K562 (cell line): ENCODE results near the gene NQO2. TPM values are rescaled to one million over a fixed set of nuclear protein-coding genes. Genes with fewer than 3 reads are reported as not detected.
A peak's percentile ranks its signal among the peaks of the same experiment; 100 is the strongest.

Experiments used
- ARNT ChIP-seq, 2 experiments: fragments of 450-650 bp; IDR thresholded peaks; 2 replicates each; pipeline ENCODE4 v1.6.1; 2016; ENCODE audit warnings: mild to moderate bottlenecking in 1 of 2
- ESRRA ChIP-seq: fragments of 450-650 bp; IDR thresholded peaks from 2 replicates; pipeline ENCODE4 v1.6.1; 2014; ENCODE audit warnings: low read depth, mild to moderate bottlenecking, moderate library complexity, borderline replicate concordance
- FOXP1 ChIP-seq: sonication (generic); formaldehyde crosslinking; IDR thresholded peaks from 2 replicates; pipeline ENCODE4 v1.8.0; 2022; ENCODE audit warnings: mild to moderate bottlenecking, missing genetic modification reagents
- HSF4 ChIP-seq: fragments of 250-450 bp; sonication (Bioruptor Pico); IDR thresholded peaks from 2 replicates; pipeline ENCODE4 v2.1.2; 2022; ENCODE audit warnings: mild to moderate bottlenecking, moderate library complexity, borderline replicate concordance
- KDM1A ChIP-seq, 2 experiments: fragments of 450-650 bp; IDR thresholded peaks; 2 replicates each; pipeline ENCODE4 v1.6.1; 2016; ENCODE audit warnings: mild to moderate bottlenecking in 2 of 2
- MTA1 ChIP-seq: fragments of 450-650 bp; IDR thresholded peaks from 2 replicates; pipeline ENCODE4 v1.6.1; 2017; ENCODE audit warnings: borderline replicate concordance
- NFRKB ChIP-seq: fragments of 450-650 bp; IDR thresholded peaks from 2 replicates; pipeline ENCODE4 v1.6.1; 2016; ENCODE audit warnings: low read depth
- NR4A1 ChIP-seq, 2 experiments: fragments of 250-450 bp in 1 of 2; fragments of 450-650 bp in 1 of 2; sonication (Bioruptor Pico) in 1 of 2; IDR thresholded peaks; 2 replicates each; pipeline versions ENCODE4 v1.4.0 to v1.6.1; 2016 to 2020; ENCODE audit warnings: mild to moderate bottlenecking in 2 of 2, missing compliant biosample characterization in 1 of 2, missing genetic modification characterization in 1 of 2, moderate library complexity in 1 of 2
- RBBP5 ChIP-seq: fragments of 200-600 bp; sonication (generic); IDR thresholded peaks from 2 replicates; pipeline ENCODE4 v1.6.1; 2012; ENCODE audit warnings: borderline replicate concordance, mild to moderate bottlenecking, low read length, control low read depth, inconsistent platforms; ENCODE audit not compliant: insufficient read depth, poor library complexity, severe bottlenecking
- SETDB1 ChIP-seq: IDR thresholded peaks from one replicate; pipeline ENCODE4 v1.6.1; 2012; ENCODE audit warnings: low read length, control low read depth, inconsistent platforms
- SNIP1 ChIP-seq: fragments of 450-650 bp; IDR thresholded peaks from 2 replicates; pipeline ENCODE4 v1.7.1; 2017; ENCODE audit warnings: low read depth, mild to moderate bottlenecking
- TEAD2 ChIP-seq: fragments of 450-650 bp; IDR thresholded peaks from 2 replicates; pipeline ENCODE4 v1.6.1; 2016; ENCODE audit warnings: missing genetic modification characterization, control low read depth, missing compliant biosample characterization
- TFAM ChIP-seq: fragments of 250-450 bp; sonication (Bioruptor Pico); conservative IDR thresholded peaks from 2 replicates; pipeline ENCODE4 v1.5.0; 2021; ENCODE audit warnings: mild to moderate bottlenecking, moderate library complexity
- XRCC4 ChIP-seq: IDR thresholded peaks from one replicate; pipeline ENCODE4 v1.6.1; 2011; ENCODE audit not compliant: insufficient read depth, insufficient read length; ENCODE audit errors: extremely low read depth
- ZNF12 ChIP-seq: sonication (generic); formaldehyde crosslinking; IDR thresholded peaks from 2 replicates; pipeline ENCODE4 v1.4.0; 2020; ENCODE audit warnings: mild to moderate bottlenecking, missing genetic modification reagents
- ZNF263 ChIP-seq: sonication (generic); formaldehyde crosslinking; IDR thresholded peaks from 2 replicates; pipeline ENCODE4 v1.8.0; 2022; ENCODE audit warnings: mild to moderate bottlenecking, missing genetic modification reagents, borderline replicate concordance
- ZNF316 ChIP-seq: fragments of 450-650 bp; IDR thresholded peaks from 2 replicates; pipeline ENCODE4 v1.6.1; 2016
- ZNF707 ChIP-seq: fragments of 250-450 bp; sonication (Bioruptor Pico); conservative IDR thresholded peaks from 2 replicates; pipeline ENCODE4 v1.8.0; 2022; ENCODE audit warnings: inconsistent platforms, mild to moderate bottlenecking, moderate library complexity
- polyA plus RNA-seq, 8 experiments: library from polyadenylated mRNA; depleted of rRNA in 4 of 8; stranded (reverse) in 5 of 8; unstranded in 3 of 8; fragments of >200 nt; fragmentation: Nextera tagmentation in 2 of 8; fragmentation: Illumina TruSeq in 1 of 8; extraction: Ambion mirVana in 2 of 8; extraction: Trizol in 1 of 8; gene quantifications; 2 replicates each; pipeline versions ENCODE4 v1.2.1 to v1.2.3, GENCODE V29; 2011 to 2014; ENCODE audit warnings: inconsistent platforms in 1 of 8, missing spikeins in 1 of 8
- total RNA-seq, 7 experiments: library from RNA; depleted of rRNA in 6 of 7; stranded (reverse); fragments of >200 nt in 6 of 7; fragmentation: Illumina TruSeq in 2 of 7; extraction: Trizol in 2 of 7; gene quantifications; 2 replicates each; pipeline versions ENCODE4 v1.2.1 to v1.2.3, GENCODE V29; 2011 to 2021; ENCODE audit warnings: low replicate concordance in 1 of 7
- TF ChIP-seq, protein P1 (sequence below): sonication (generic); formaldehyde crosslinking; IDR thresholded peaks from 2 replicates; pipeline ENCODE4 v1.5.0; 2020; ENCODE audit warnings: missing genetic modification reagents
- TF ChIP-seq, protein P2 (sequence below): fragments of 450-650 bp; IDR thresholded peaks from 2 replicates; pipeline ENCODE4 v1.7.1; 2018; ENCODE audit warnings: mild to moderate bottlenecking, low read depth; ENCODE audit not compliant: partially characterized antibody
- TF ChIP-seq, protein P3 (sequence below): fragments of 450-650 bp; formaldehyde crosslinking; conservative IDR thresholded peaks from 2 replicates; pipeline ENCODE4 v1.4.0; 2022; ENCODE audit warnings: mild to moderate bottlenecking, missing genetic modification characterization

NQO2 gene
- total and polyA plus RNA-seq, 9 of the 15 experiments (the other 6 are each of a cell fraction or from before 2014, with no cell fraction given), result 54.6 to 214 (median 116) TPM

DNA sequence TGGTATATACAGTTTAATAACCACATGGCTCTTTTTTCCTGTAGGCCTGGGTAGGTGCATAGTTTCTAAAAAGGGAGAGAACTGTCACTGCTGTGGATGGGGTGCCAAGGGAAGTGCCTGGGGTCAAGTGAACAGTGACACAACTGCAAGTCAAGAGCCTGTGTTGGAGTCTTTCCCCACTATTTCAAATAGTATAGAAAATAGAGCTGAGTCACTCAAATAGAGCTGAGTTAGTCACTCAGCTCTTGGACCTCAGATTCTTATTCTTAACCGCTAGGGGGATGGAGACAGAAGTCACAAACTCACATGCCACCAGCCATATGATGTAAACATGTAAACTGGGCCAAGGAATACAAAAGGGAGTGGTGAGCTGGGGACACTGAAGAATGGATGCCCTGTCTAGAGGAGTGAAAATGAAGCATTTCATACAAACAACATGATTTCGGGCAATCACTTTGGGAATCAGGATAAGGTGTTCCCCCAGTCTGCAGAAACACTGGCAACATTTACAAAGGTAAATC, 2.1 kb downstream of the NQO2 start (continued):
- TF ChIP-seq XRCC4, result no peak
- TF ChIP-seq, protein P1, sequence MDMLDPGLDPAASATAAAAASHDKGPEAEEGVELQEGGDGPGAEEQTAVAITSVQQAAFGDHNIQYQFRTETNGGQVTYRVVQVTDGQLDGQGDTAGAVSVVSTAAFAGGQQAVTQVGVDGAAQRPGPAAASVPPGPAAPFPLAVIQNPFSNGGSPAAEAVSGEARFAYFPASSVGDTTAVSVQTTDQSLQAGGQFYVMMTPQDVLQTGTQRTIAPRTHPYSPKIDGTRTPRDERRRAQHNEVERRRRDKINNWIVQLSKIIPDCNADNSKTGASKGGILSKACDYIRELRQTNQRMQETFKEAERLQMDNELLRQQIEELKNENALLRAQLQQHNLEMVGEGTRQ, result no peak
- TF ChIP-seq RBBP5, result no peak
- TF ChIP-seq SNIP1, result no peak
- peak; percentile 100 for TF ChIP-seq ZNF316
- peak in 1 of 2 experiments; percentile 93; a peak in 2 of 4 replicates for TF ChIP-seq ARNT (IDR thresholded peaks at IDR 0.05)
- TF ChIP-seq HSF4 (CRISPR knock-in tag), result 0 out of 2 replicates have a peak, but pooled peaks have one; percentile 10
- TF ChIP-seq FOXP1, result no peak; the same call in 1 of the 2 replicates
- TF ChIP-seq ZNF12, result no peak
- TF ChIP-seq ESRRA, result peak; percentile 73; the same call in 1 of the 2 replicates
- peak; percentile 74 for TF ChIP-seq MTA1
- TF ChIP-seq, protein P2, sequence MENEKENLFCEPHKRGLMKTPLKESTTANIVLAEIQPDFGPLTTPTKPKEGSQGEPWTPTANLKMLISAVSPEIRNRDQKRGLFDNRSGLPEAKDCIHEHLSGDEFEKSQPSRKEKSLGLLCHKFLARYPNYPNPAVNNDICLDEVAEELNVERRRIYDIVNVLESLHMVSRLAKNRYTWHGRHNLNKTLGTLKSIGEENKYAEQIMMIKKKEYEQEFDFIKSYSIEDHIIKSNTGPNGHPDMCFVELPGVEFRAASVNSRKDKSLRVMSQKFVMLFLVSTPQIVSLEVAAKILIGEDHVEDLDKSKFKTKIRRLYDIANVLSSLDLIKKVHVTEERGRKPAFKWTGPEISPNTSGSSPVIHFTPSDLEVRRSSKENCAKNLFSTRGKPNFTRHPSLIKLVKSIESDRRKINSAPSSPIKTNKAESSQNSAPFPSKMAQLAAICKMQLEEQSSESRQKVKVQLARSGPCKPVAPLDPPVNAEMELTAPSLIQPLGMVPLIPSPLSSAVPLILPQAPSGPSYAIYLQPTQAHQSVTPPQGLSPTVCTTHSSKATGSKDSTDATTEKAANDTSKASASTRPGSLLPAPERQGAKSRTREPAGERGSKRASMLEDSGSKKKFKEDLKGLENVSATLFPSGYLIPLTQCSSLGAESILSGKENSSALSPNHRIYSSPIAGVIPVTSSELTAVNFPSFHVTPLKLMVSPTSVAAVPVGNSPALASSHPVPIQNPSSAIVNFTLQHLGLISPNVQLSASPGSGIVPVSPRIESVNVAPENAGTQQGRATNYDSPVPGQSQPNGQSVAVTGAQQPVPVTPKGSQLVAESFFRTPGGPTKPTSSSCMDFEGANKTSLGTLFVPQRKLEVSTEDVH, result no peak
- TF ChIP-seq TEAD2 (tag), result peak; percentile 69; the same call in 1 of the 2 replicates
- 0 out of 2 replicates have a peak, but pooled peaks have one; percentile 20 for TF ChIP-seq NFRKB
- peak; percentile 46 to 52; a peak in 3 of 4 replicates for TF ChIP-seq KDM1A (IDR thresholded peaks at IDR 0.05)
- TF ChIP-seq, protein P3, sequence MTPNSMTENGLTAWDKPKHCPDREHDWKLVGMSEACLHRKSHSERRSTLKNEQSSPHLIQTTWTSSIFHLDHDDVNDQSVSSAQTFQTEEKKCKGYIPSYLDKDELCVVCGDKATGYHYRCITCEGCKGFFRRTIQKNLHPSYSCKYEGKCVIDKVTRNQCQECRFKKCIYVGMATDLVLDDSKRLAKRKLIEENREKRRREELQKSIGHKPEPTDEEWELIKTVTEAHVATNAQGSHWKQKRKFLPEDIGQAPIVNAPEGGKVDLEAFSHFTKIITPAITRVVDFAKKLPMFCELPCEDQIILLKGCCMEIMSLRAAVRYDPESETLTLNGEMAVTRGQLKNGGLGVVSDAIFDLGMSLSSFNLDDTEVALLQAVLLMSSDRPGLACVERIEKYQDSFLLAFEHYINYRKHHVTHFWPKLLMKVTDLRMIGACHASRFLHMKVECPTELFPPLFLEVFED (CRISPR knock-in tag), result no peak
- no peak for TF ChIP-seq ZNF707 (CRISPR knock-in tag)
- no peak for TF ChIP-seq NR4A1 (CRISPR knock-in tag; IDR thresholded peaks at IDR 0.05)
- 0 out of 2 replicates have a peak, but pooled peaks have one; percentile 40 for TF ChIP-seq NR4A1 (tag; IDR thresholded peaks at IDR 0.05)
- no peak for TF ChIP-seq SETDB1
- TF ChIP-seq TFAM (CRISPR knock-in tag), result no peak
- peak; percentile 57; the same call in 1 of the 2 replicates for TF ChIP-seq ZNF263 (CRISPR knock-in tag)
